Measurements from ENCODE around the gene CALD1.

CALD1 gene

DNA sequence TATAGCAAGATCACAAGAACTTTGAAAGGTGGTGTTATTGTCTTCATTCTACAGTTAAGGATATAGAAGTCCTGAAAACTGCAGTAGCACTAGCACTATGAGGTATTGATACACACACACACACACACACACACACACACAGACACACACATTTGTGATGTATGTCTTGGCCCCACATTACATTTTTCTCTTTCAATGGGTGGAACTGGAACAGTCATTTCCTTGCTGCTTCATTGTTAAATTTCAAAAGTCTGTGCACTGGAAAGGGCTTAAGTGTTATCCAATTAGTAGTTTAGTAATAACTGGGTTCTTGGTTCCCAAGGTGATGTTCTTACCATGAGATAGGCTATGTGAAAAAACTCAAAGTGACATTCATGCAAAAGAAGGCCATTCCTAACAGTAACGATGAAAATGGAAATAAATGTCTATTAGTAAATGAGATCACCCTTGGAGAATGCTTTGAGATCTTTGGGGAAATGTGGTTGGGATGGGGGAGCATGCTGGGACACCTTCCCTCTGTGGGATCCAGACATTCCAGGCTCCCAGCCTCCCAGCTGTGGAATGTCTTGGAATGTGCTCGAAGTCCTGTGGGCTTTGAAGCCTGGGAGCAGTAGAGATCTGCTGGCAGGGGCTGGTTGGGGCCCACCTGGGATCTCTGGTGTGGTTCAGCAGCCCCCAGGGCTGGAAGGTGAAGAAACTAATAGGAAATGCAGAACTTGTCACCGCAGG is 37.4 kb upstream of the CALD1 start:
- Histone ChIP-seq H4K20me1 (ENCODE audit: insufficient read depth, low read length) (no peaks in the 10 kb centered on the region), H3K27ac (ENCODE audit: low read depth, low read length, poor library complexity, severe bottlenecking) (no peak overlapping the region), H3K9me3 (ENCODE audit: low read length) (no peaks in the 10 kb centered on the region), H3K4me1 (ENCODE audit: insufficient read depth, low read length, severe bottlenecking) (no peaks in the 10 kb centered on the region), H3K79me2 (ENCODE audit: insufficient read depth, low read length) (no peaks in the 10 kb centered on the region), H3K9ac (ENCODE audit: low read length) (no peak overlapping the region), H3K27me3 (ENCODE audit: insufficient read depth, low read length) (no peaks in the 10 kb centered on the region), H3K4me3 (ENCODE audit: low read depth, low read length, poor library complexity, severe bottlenecking) (no peak overlapping the region), H2AFZ (ENCODE audit: low read length) (no peak overlapping the region), H3F3A (ENCODE audit: insufficient read depth, low read length) (no peaks in the 10 kb centered on the region), H3K9me2 (ENCODE audit: low read depth, low read length) (no peaks in the 10 kb centered on the region), H3K36me3 (ENCODE audit: insufficient read depth, low read length) (no peaks in the 10 kb centered on the region), H3K4me2 (ENCODE audit: low read length) (no peak overlapping the region)
- TF ChIP-seq, protein P1, sequence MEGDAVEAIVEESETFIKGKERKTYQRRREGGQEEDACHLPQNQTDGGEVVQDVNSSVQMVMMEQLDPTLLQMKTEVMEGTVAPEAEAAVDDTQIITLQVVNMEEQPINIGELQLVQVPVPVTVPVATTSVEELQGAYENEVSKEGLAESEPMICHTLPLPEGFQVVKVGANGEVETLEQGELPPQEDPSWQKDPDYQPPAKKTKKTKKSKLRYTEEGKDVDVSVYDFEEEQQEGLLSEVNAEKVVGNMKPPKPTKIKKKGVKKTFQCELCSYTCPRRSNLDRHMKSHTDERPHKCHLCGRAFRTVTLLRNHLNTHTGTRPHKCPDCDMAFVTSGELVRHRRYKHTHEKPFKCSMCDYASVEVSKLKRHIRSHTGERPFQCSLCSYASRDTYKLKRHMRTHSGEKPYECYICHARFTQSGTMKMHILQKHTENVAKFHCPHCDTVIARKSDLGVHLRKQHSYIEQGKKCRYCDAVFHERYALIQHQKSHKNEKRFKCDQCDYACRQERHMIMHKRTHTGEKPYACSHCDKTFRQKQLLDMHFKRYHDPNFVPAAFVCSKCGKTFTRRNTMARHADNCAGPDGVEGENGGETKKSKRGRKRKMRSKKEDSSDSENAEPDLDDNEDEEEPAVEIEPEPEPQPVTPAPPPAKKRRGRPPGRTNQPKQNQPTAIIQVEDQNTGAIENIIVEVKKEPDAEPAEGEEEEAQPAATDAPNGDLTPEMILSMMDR (IDR thresholded peaks at IDR 0.05; ENCODE audit: low read length) = no peak
- TF ChIP-seq EZH2 (IDR thresholded peaks at IDR 0.05; ENCODE audit: borderline replicate concordance, low read length) = no peak

DNA sequence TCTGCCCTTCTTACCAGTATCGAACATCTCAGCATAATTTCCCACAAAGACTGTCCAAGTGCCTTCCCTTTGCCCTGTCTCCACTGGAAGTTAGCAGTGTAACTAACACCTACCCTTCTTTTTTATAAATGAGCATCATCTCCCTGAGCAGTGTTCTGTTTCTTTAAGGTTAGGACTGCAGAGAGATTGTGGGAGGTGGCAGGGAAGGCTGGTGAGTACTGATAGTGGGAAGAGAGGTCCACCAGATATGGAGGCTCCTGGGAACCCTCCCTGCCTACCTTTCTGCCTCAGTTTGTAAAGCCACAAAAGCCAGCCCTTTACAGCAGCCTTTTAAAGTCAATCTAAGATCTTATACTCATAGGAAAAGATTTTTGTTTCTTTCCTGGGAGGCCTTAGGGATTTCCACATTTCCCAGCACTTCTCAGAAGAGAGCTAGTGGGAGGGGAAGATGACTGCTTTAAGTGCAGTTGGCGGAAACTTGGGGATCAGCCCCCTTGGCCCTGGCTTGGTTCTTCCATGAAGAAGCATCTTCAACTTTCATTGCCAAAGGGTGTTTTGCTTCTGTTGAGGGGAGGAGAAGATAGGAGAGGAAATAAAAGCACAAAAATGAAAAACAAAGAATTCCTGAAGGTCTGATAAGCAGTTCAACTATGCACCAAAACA is 36.6 kb upstream of the CALD1 start:
- H3K9me2 ChIP-seq (ENCODE audit: low read depth, low read length) = no peaks in the 10 kb centered on the region
- no peaks in the 10 kb centered on the region for H3F3A ChIP-seq (ENCODE audit: insufficient read depth, low read length)
- TF ChIP-seq EZH2 (IDR thresholded peaks at IDR 0.05; ENCODE audit: borderline replicate concordance, low read length) = no peak
- TF ChIP-seq, protein P1 (IDR thresholded peaks at IDR 0.05; ENCODE audit: low read length) = no peak
- no peaks in the 10 kb centered on the region for H3K36me3 ChIP-seq (ENCODE audit: insufficient read depth, low read length)
- no peaks in the 10 kb centered on the region for H3K27me3 ChIP-seq (ENCODE audit: insufficient read depth, low read length)
- no peaks in the 10 kb centered on the region for H3K9me3 ChIP-seq (ENCODE audit: low read length)
- no peak overlapping the region for H3K4me2 ChIP-seq (ENCODE audit: low read length)
- H4K20me1 ChIP-seq (ENCODE audit: insufficient read depth, low read length) = no peaks in the 10 kb centered on the region
- no peaks in the 10 kb centered on the region for H3K79me2 ChIP-seq (ENCODE audit: insufficient read depth, low read length)
- no peak overlapping the region for H3K4me3 ChIP-seq (ENCODE audit: low read depth, low read length, poor library complexity, severe bottlenecking)
- no peak overlapping the region for H3K27ac ChIP-seq (ENCODE audit: low read depth, low read length, poor library complexity, severe bottlenecking)
- H3K9ac ChIP-seq (ENCODE audit: low read length) = no peak overlapping the region
- no peak overlapping the region for H2AFZ ChIP-seq (ENCODE audit: low read length)
- no peaks in the 10 kb centered on the region for H3K4me1 ChIP-seq (ENCODE audit: insufficient read depth, low read length, severe bottlenecking)

DNA sequence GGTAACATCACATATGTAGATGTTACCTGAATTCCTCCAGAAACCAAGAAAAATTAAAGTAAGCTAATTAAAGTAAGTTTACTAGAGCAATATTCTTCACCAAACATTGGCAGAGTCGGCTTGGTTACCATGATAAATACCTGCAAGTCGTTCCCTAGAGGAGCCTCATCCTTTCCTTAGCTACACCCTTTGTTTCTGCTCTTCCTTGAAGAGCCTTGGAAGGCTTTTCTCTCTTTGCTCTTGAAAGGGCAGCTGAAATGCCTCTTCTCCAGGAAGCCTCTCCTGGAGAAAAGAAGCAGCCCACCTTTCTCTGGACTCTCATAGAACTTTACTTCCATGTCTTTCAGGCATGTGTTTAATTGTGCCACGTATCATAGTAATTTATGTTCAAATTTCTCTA is 34.9 kb upstream of the CALD1 start:
- H3F3A ChIP-seq (ENCODE audit: insufficient read depth, low read length) = no peaks in the 10 kb centered on the region
- H3K79me2 ChIP-seq (ENCODE audit: insufficient read depth, low read length) = no peaks in the 10 kb centered on the region
- H3K9me3 ChIP-seq (ENCODE audit: low read length) = no peaks in the 10 kb centered on the region
- no peaks in the 10 kb centered on the region for H3K27me3 ChIP-seq (ENCODE audit: insufficient read depth, low read length)
- no peak overlapping the region for H3K9ac ChIP-seq (ENCODE audit: low read length)
- no peaks in the 10 kb centered on the region for H3K9me2 ChIP-seq (ENCODE audit: low read depth, low read length)
- H3K36me3 ChIP-seq (ENCODE audit: insufficient read depth, low read length) = no peaks in the 10 kb centered on the region
- H2AFZ ChIP-seq (ENCODE audit: low read length) = no peak overlapping the region
- TF ChIP-seq, protein P1 (IDR thresholded peaks at IDR 0.05; ENCODE audit: low read length) = no peak
- TF ChIP-seq EZH2 (IDR thresholded peaks at IDR 0.05; ENCODE audit: borderline replicate concordance, low read length) = no peak
- H3K4me3 ChIP-seq (ENCODE audit: low read depth, low read length, poor library complexity, severe bottlenecking) = no peak overlapping the region
- no peaks in the 10 kb centered on the region for H3K4me1 ChIP-seq (ENCODE audit: insufficient read depth, low read length, severe bottlenecking)
- H3K4me2 ChIP-seq (ENCODE audit: low read length) = no peak overlapping the region
- H4K20me1 ChIP-seq (ENCODE audit: insufficient read depth, low read length) = no peaks in the 10 kb centered on the region
- no peak overlapping the region for H3K27ac ChIP-seq (ENCODE audit: low read depth, low read length, poor library complexity, severe bottlenecking)

All from OCI-LY1 (cell line).